Fibroblast of lung (primary cell): ENCODE results near the gene ATG13. TPM values are rescaled to one million over a fixed set of nuclear protein-coding genes. Genes with fewer than 3 reads are reported as not detected.
"Not testable (repeated sequence)": the region's sequence is repeated elsewhere in the genome, so short reads cannot be mapped to it uniquely, and the experiment has no call there.

ENCODE experiments used
- DNase-seq, 2 donors: peaks; one replicate each; pipeline versions ENCODE4 v3.0.0 to v3.0.0-alpha.2; 2010; ENCODE audit warnings: low read depth in 2 of 2
- H2AFZ ChIP-seq: 2 replicates; pipeline ENCODE4 v1.5.1; 2012; ENCODE audit warnings: low read length, control low read depth, inconsistent platforms
- H3K27ac ChIP-seq: 2 replicates; pipeline ENCODE4 v1.5.1; 2011; ENCODE audit warnings: low read length, control low read depth; ENCODE audit not compliant: insufficient read depth
- H3K27me3 ChIP-seq: 2 replicates; pipeline ENCODE4 v1.5.1; 2011; ENCODE audit warnings: mild to moderate bottlenecking, low read length; ENCODE audit not compliant: control insufficient read depth, insufficient read depth
- H3K36me3 ChIP-seq: 2 replicates; pipeline ENCODE4 v1.5.1; 2011; ENCODE audit warnings: low read length; ENCODE audit not compliant: control insufficient read depth, insufficient read depth
- H3K4me1 ChIP-seq: 2 replicates; pipeline ENCODE4 v1.5.1; 2011; ENCODE audit warnings: low read length; ENCODE audit not compliant: control insufficient read depth, insufficient read depth; ENCODE audit errors: extremely low read depth
- H3K4me2 ChIP-seq: 2 replicates; pipeline ENCODE4 v1.5.1; 2011; ENCODE audit warnings: low read length, control low read depth; ENCODE audit not compliant: insufficient read depth; ENCODE audit errors: extremely low read depth
- H3K4me3 ChIP-seq, 4 experiments: fragments of 200-600 bp in 1 of 4; sonication (generic) in 1 of 4; replicated peaks in 1 of 4; 2 replicates each; pipeline ENCODE4 v1.5.1; 2011 to 2016; ENCODE audit warnings: low read length in 4 of 4, low read depth in 3 of 4, mild to moderate bottlenecking in 3 of 4, control low read depth in 2 of 4, inconsistent platforms in 1 of 4, mixed read lengths in 1 of 4; ENCODE audit not compliant: insufficient read depth in 1 of 4; ENCODE audit errors: control extremely low read depth in 1 of 4
- H3K79me2 ChIP-seq: 2 replicates; pipeline ENCODE4 v1.5.1; 2012; ENCODE audit warnings: mild to moderate bottlenecking, low read length, inconsistent platforms; ENCODE audit not compliant: control insufficient read depth, insufficient read depth
- H3K9ac ChIP-seq: 2 replicates; pipeline ENCODE4 v1.5.1; 2011; ENCODE audit warnings: mild to moderate bottlenecking, low read length, control low read depth; ENCODE audit not compliant: insufficient read depth
- H3K9me3 ChIP-seq: 2 replicates; pipeline ENCODE4 v1.5.1; 2012; ENCODE audit warnings: low read depth, low read length; ENCODE audit not compliant: control insufficient read depth, insufficient read depth
- H4K20me1 ChIP-seq: 2 replicates; pipeline ENCODE4 v1.5.1; 2011; ENCODE audit warnings: low read length; ENCODE audit not compliant: control insufficient read depth, insufficient read depth; ENCODE audit errors: extremely low read depth
- CTCF ChIP-seq, 2 donors: IDR thresholded peaks in 1 of 2; conservative IDR thresholded peaks in 1 of 2; 1 replicate in 1 of 2; 2 replicates in 1 of 2; pipeline ENCODE4 v1.5.1; 2011 to 2012; ENCODE audit warnings: low read length in 2 of 2, control low read depth in 1 of 2, inconsistent platforms in 1 of 2, low read depth in 1 of 2, mild to moderate bottlenecking in 1 of 2
- EZH2 ChIP-seq: IDR thresholded peaks from 2 replicates; pipeline ENCODE4 v1.5.1; 2012; ENCODE audit warnings: low read length, control low read depth, mild to moderate bottlenecking; ENCODE audit errors: missing control alignments
- polyA plus RNA-seq, 2 donors: library from polyadenylated mRNA; depleted of rRNA in 1 of 2; stranded (reverse) in 1 of 2; unstranded in 1 of 2; fragments of >200 nt; gene quantifications; 2 replicates each; pipeline ENCODE4 v1.2.1, GENCODE V29; 2011 to 2012; ENCODE audit warnings: missing spikeins in 1 of 2
- total RNA-seq: library from RNA; depleted of rRNA; stranded (reverse); fragments of >200 nt; gene quantifications from 2 replicates; pipeline ENCODE4 v1.2.1, GENCODE V29; 2014

The ATG13 gene
- total and polyA plus RNA-seq, 2 donors (not counting 1 experiment from before 2014, with no cell fraction given): 44.9 to 67.4 TPM

- TF ChIP-seq EZH2 (no peak), CTCF (conservative IDR thresholded peaks at IDR 0.05 in 1 of 2, IDR thresholded peaks at IDR 0.05 in 1 of 2; ENCODE audit: low read depth in 1 of 2, low read length in 2 of 2) (peak in 1 of 2 donors; percentile 26)
- Histone ChIP-seq H3K27ac (no peak overlapping the region), H3K27me3 (no peaks in the 10 kb centered on the region), H4K20me1 (no peaks in the 10 kb centered on the region), H3K4me2 (no peak overlapping the region), H3K4me3 (no peak overlapping the region), H2AFZ (no peak overlapping the region), H3K9me3 (no peaks in the 10 kb centered on the region), H3K9ac (no peak overlapping the region), H3K79me2 (no peaks in the 10 kb centered on the region), H3K36me3 (peaks cover 15% of the 10 kb centered on the region), H3K4me1 (no peaks in the 10 kb centered on the region)
- DNase-seq: no peak
Measured at GRCh38 chr11:46669711-46670139, 52.4 kb downstream of the ATG13 start.

- H3K27ac ChIP-seq, DNase-seq, H3K4me2 ChIP-seq, H2AFZ ChIP-seq, H3K4me1 ChIP-seq, H3K9me3 ChIP-seq, H3K27me3 ChIP-seq, H4K20me1 ChIP-seq, H3K9ac ChIP-seq, H3K4me3 ChIP-seq, H3K79me2 ChIP-seq: not testable (repeated sequence)
- H3K36me3 ChIP-seq: peaks cover 12% of the 10 kb centered on the region
Measured at GRCh38 chr11:46670521-46670920, 53.2 kb downstream of the ATG13 start.

DNA sequence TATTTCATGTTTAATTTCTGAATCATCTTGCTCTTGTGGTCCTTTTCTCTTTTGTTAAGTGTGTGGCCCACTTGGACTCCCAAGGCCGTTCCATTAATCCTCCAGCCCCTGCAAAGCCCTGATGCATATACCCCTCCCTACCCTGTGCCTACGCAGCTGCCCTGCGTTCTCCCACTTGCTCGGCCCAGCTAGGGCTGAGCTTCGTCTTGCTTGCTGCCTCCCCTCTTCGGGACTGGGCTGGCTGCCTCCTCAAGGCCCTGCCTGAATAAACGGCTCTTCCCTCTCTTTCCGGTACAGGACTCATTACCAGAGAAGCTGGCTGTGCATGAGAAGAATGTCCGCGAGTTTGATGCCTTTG is 54.6 kb downstream of the ATG13 start:
- Histone ChIP-seq H3K4me3 (no peak overlapping the region), H2AFZ (no peak overlapping the region), H3K79me2 (no peaks in the 10 kb centered on the region), H3K4me2 (no peak overlapping the region), H3K27ac (no peak overlapping the region), H3K9ac (no peak overlapping the region), H3K9me3 (no peaks in the 10 kb centered on the region), H3K27me3 (no peaks in the 10 kb centered on the region), H4K20me1 (no peaks in the 10 kb centered on the region), H3K4me1 (peaks cover 4% of the 10 kb centered on the region), H3K36me3 (peaks cover 14% of the 10 kb centered on the region)
- TF ChIP-seq EZH2 (no peak), CTCF (conservative IDR thresholded peaks at IDR 0.05 in 1 of 2, IDR thresholded peaks at IDR 0.05 in 1 of 2; ENCODE audit: low read depth in 1 of 2, low read length in 2 of 2) (no peak)
- no peak for DNase-seq
